WI38 (cell line): Measurements from ENCODE around the gene NAA38.

ENCODE experiments used
- H3K4me3 ChIP-seq: 2 replicates; pipeline ENCODE4 v1.5.1; 2011; ENCODE audit warnings: low read depth, mild to moderate bottlenecking, control low read depth, low read length
- CTCF ChIP-seq: IDR thresholded peaks from 2 replicates; pipeline ENCODE4 v1.5.1; 2012; ENCODE audit warnings: low read depth, mild to moderate bottlenecking, control low read depth, low read length

Gene NAA38

GRCh38 chr17:7885367-7886226, 28.2 kb upstream of the NAA38 start:
- peak overlapping the region; percentile 80 for H3K4me3 ChIP-seq
- no peak for TF ChIP-seq CTCF

GRCh38 chr17:7884581-7885366, 27.4 kb upstream of the NAA38 start:
- H3K4me3 ChIP-seq = peak overlapping the region; percentile 80
- no peak for TF ChIP-seq CTCF

GRCh38 chr17:7883781-7884386, 26.5 kb upstream of the NAA38 start:
- peak overlapping the region; percentile 55 for H3K4me3 ChIP-seq
- TF ChIP-seq CTCF = no peak

GRCh38 chr17:7882629-7883028, 25.3 kb upstream of the NAA38 start:
- no peak for TF ChIP-seq CTCF
- no peak overlapping the region for H3K4me3 ChIP-seq

GRCh38 chr17:7882068-7882467, 24.7 kb upstream of the NAA38 start:
- no peak overlapping the region for H3K4me3 ChIP-seq
- TF ChIP-seq CTCF = no peak

- TF ChIP-seq CTCF = no peak
- H3K4me3 ChIP-seq = no peak overlapping the region
These were observed 24.1 kb upstream of the NAA38 start for GRCh38 chr17:7881276-7882054.
